MM.1S (cell line): ENCODE data around the gene NDUFA5.
"Not testable (repeated sequence)": the region's sequence is repeated elsewhere in the genome, so short reads cannot be mapped to it uniquely, and the experiment has no call there.

Source experiments
- DNase-seq: peaks from one replicate; pipeline ENCODE4 v3.0.0-alpha.2; 2015
- H2AFZ ChIP-seq: fragments of 300-600 bp; sonication (generic); 2 replicates; pipeline ENCODE4 v1.6.0; 2016; ENCODE audit warnings: antibody characterized with exemption, low read length
- H3F3A ChIP-seq: fragments of 300-600 bp; sonication (generic); 2 replicates; pipeline ENCODE4 v1.6.1; 2016; ENCODE audit warnings: mild to moderate bottlenecking, antibody characterized with exemption, low read length, moderate library complexity, mixed read lengths; ENCODE audit not compliant: insufficient read depth
- H3K27ac ChIP-seq: fragments of 300-600 bp; sonication (generic); 2 replicates; pipeline ENCODE4 v1.5.1; 2016; ENCODE audit warnings: mild to moderate bottlenecking, low read length
- H3K27me3 ChIP-seq: fragments of 300-600 bp; sonication (generic); replicated peaks from 2 replicates; pipeline ENCODE4 v1.6.0; 2016; ENCODE audit warnings: low read length; ENCODE audit not compliant: insufficient read depth
- H3K36me3 ChIP-seq: fragments of 300-600 bp; sonication (generic); replicated peaks from 2 replicates; pipeline ENCODE4 v1.6.1; 2016; ENCODE audit warnings: mild to moderate bottlenecking, low read length, mixed read lengths; ENCODE audit not compliant: insufficient read depth
- H3K4me1 ChIP-seq: fragments of 300-600 bp; sonication (generic); 2 replicates; pipeline ENCODE4 v1.6.1; 2016; ENCODE audit warnings: low read length, mixed read lengths
- H3K4me2 ChIP-seq: fragments of 300-600 bp; sonication (generic); 2 replicates; pipeline ENCODE4 v1.6.0; 2016; ENCODE audit warnings: low read depth, low read length
- H3K4me3 ChIP-seq: fragments of 300-600 bp; sonication (generic); 2 replicates; pipeline ENCODE4 v1.5.1; 2016; ENCODE audit warnings: low read length, mixed read lengths
- H3K79me2 ChIP-seq: fragments of 300-600 bp; sonication (generic); 2 replicates; pipeline ENCODE4 v1.6.1; 2016; ENCODE audit warnings: mixed run types, low read length, mixed read lengths
- H3K9ac ChIP-seq: fragments of 300-600 bp; sonication (generic); 2 replicates; pipeline ENCODE4 v1.6.1; 2016; ENCODE audit warnings: low read length, mixed read lengths
- H3K9me2 ChIP-seq: fragments of 300-600 bp; sonication (generic); replicated peaks from 2 replicates; pipeline ENCODE4 v1.6.1; 2016; ENCODE audit warnings: mild to moderate bottlenecking, low read length, mixed read lengths; ENCODE audit not compliant: insufficient read depth
- H3K9me3 ChIP-seq: fragments of 300-600 bp; sonication (generic); replicated peaks from 2 replicates; pipeline ENCODE4 v1.6.1; 2016; ENCODE audit warnings: mild to moderate bottlenecking, low read length, mixed read lengths; ENCODE audit not compliant: insufficient read depth
- H4K20me1 ChIP-seq: fragments of 300-600 bp; sonication (generic); 2 replicates; pipeline ENCODE4 v1.6.1; 2016; ENCODE audit warnings: mild to moderate bottlenecking, low read length, moderate library complexity, mixed read lengths; ENCODE audit not compliant: insufficient read depth
- EZH2 ChIP-seq: fragments of 300-600 bp; sonication (generic); optimal IDR thresholded peaks from 2 replicates; pipeline ENCODE3; 2017; ENCODE audit warnings: low read depth, mild to moderate bottlenecking, antibody characterized with exemption, low read length, mixed read lengths
- EZH2phosphoT487 ChIP-seq: fragments of 300-600 bp; sonication (generic); IDR thresholded peaks from 2 replicates; pipeline ENCODE4 v1.6.1; 2018; ENCODE audit warnings: antibody characterized with exemption, low read length
- TF ChIP-seq, protein P1 (sequence below): fragments of 300-600 bp; sonication (generic); IDR thresholded peaks from 2 replicates; pipeline ENCODE4 v1.5.1; 2016; ENCODE audit warnings: antibody characterized with exemption, low read length, mixed read lengths

Gene NDUFA5

DNA sequence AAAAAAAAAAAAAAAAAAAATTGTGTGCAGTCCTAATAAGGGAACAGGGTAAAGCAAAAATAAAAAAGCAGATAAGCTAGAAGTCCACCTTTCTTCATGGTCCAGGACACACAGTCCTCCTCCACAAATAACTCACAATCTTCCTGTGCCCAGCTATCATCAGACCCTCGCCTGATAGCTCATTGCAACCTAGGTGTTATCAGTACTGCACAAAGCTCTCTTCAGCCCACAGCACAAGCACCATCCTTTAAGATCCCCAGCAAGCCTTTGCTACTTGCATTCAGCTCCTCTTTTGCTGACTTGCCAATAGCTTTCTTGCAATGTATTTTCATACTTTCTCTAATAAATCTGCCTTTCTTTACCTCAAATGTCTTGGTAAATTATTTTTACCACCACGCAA, 5.0 kb downstream of the NDUFA5 start:
- no peaks in the 10 kb centered on the region for H3K27me3 ChIP-seq
- H3K79me2 ChIP-seq, result peaks cover 60% of the 10 kb centered on the region
- no peaks in the 10 kb centered on the region; the same call in 1 of the 2 replicates for H3K36me3 ChIP-seq
- no peak overlapping the region for H2AFZ ChIP-seq
- no peaks in the 10 kb centered on the region for H3F3A ChIP-seq
- H3K27ac ChIP-seq, result no peak overlapping the region
- H4K20me1 ChIP-seq, result no peaks in the 10 kb centered on the region
- H3K4me3 ChIP-seq, result no peak overlapping the region
- H3K9me3 ChIP-seq, result no peaks in the 10 kb centered on the region
- peaks cover 14% of the 10 kb centered on the region for H3K4me1 ChIP-seq
- TF ChIP-seq, protein P1, sequence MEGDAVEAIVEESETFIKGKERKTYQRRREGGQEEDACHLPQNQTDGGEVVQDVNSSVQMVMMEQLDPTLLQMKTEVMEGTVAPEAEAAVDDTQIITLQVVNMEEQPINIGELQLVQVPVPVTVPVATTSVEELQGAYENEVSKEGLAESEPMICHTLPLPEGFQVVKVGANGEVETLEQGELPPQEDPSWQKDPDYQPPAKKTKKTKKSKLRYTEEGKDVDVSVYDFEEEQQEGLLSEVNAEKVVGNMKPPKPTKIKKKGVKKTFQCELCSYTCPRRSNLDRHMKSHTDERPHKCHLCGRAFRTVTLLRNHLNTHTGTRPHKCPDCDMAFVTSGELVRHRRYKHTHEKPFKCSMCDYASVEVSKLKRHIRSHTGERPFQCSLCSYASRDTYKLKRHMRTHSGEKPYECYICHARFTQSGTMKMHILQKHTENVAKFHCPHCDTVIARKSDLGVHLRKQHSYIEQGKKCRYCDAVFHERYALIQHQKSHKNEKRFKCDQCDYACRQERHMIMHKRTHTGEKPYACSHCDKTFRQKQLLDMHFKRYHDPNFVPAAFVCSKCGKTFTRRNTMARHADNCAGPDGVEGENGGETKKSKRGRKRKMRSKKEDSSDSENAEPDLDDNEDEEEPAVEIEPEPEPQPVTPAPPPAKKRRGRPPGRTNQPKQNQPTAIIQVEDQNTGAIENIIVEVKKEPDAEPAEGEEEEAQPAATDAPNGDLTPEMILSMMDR, result no peak
- TF ChIP-seq EZH2, result no peak
- no peak for TF ChIP-seq EZH2phosphoT487
- no peak overlapping the region for H3K4me2 ChIP-seq
- no peak overlapping the region for H3K9ac ChIP-seq
- H3K9me2 ChIP-seq, result no peaks in the 10 kb centered on the region
- DNase-seq, result no peak

DNA sequence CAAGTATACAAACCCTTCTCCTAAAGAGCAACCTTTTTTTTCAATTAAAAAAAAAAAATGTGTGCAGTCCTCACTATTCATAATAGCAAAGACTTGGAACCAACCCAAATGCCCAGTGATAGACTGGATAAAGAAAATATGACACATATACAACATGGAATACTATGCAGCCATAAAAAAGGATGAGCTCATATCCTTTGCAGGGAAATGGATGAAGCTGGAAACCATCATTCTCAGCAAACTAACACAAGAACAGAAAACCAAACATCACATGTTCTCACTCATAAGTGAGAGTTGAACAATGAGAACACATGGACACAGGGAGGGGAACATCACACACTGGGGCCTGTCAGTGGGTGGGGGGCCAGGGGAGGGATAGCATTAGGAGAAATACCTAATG, 5.5 kb downstream of the NDUFA5 start:
- H3K4me3 ChIP-seq, H4K20me1 ChIP-seq, H3K27ac ChIP-seq, H3K9ac ChIP-seq, H3K27me3 ChIP-seq, H2AFZ ChIP-seq, H3K9me2 ChIP-seq, H3K9me3 ChIP-seq, H3F3A ChIP-seq, H3K4me2 ChIP-seq, DNase-seq, H3K36me3 ChIP-seq: not testable (repeated sequence)
- H3K79me2 ChIP-seq, result peaks cover 60% of the 10 kb centered on the region
- peaks cover 14% of the 10 kb centered on the region for H3K4me1 ChIP-seq

DNA sequence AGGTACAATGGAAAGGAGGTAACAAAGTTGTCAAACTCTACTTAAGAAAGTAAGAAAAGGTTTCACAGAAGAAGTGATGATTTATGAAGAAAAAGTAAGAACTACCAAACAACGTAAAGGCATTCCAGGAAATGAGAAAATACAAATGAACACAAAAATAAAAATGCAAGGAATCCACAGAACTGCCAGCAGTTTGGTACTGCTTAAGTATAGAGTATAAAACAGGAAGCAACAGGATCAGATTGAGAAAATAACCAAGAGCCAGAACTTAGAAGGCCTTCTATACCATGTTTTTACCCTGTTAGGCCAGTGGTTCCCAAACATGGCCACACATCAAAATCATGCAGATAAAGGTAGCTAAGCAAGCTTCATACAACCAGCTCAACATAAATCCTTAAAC, 9.2 kb downstream of the NDUFA5 start:
- Histone ChIP-seq H3K27ac (no peak overlapping the region), H3K4me1 (no peaks in the 10 kb centered on the region), H3F3A (no peaks in the 10 kb centered on the region), H3K9ac (no peak overlapping the region), H3K4me2 (no peak overlapping the region), H4K20me1 (no peaks in the 10 kb centered on the region), H3K79me2 (peaks cover 32% of the 10 kb centered on the region), H3K9me3 (no peaks in the 10 kb centered on the region), H3K27me3 (no peaks in the 10 kb centered on the region), H3K9me2 (no peaks in the 10 kb centered on the region), H3K36me3 (no peaks in the 10 kb centered on the region), H2AFZ (no peak overlapping the region), H3K4me3 (no peak overlapping the region)
- DNase-seq, result no peak
- TF ChIP-seq, protein P1, result no peak
- TF ChIP-seq EZH2phosphoT487 (no peak), EZH2 (no peak)

DNA sequence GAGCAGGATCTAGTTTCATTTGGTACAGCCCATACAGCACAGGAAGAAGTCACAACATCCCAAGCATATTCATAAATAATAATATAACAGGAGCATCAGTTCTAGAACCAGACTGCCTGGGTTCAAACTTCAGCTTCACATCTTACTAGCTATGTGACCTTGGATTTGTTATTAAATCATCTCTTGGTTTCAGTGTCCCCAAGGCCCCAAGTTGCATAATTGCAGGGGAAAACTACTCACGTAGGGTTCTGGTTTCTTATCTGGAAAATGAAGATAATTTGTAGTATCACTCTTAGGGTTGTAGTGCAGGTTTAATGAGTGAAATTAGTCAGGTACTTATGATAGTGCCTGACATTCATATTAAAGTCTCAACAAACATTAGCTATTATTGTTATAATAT, 17.7 kb downstream of the NDUFA5 start:
- Histone ChIP-seq H3F3A (no peaks in the 10 kb centered on the region), H3K9me3 (no peaks in the 10 kb centered on the region), H4K20me1 (no peaks in the 10 kb centered on the region), H2AFZ (no peak overlapping the region), H3K4me2 (no peak overlapping the region), H3K79me2 (0 out of 2 replicates have a peak, but pooled peaks cover 4% of the 10 kb centered on the region), H3K27ac (no peak overlapping the region), H3K4me1 (no peaks in the 10 kb centered on the region), H3K9ac (no peak overlapping the region), H3K9me2 (no peaks in the 10 kb centered on the region), H3K4me3 (no peak overlapping the region), H3K36me3 (no peaks in the 10 kb centered on the region), H3K27me3 (no peaks in the 10 kb centered on the region)
- TF ChIP-seq, protein P1, result no peak
- no peak for TF ChIP-seq EZH2
- DNase-seq, result no peak
